ENCODE measurements around the gene QSOX2.
A peak's percentile ranks its signal among the peaks of the same experiment; 100 is the strongest.

QSOX2 gene

GRCh38 chr9:136283291-136284235 lies 38.0 kb upstream of the QSOX2 start:
- peak; percentile 97 for DNase-seq (ENCODE audit: low spot score)

DNA sequence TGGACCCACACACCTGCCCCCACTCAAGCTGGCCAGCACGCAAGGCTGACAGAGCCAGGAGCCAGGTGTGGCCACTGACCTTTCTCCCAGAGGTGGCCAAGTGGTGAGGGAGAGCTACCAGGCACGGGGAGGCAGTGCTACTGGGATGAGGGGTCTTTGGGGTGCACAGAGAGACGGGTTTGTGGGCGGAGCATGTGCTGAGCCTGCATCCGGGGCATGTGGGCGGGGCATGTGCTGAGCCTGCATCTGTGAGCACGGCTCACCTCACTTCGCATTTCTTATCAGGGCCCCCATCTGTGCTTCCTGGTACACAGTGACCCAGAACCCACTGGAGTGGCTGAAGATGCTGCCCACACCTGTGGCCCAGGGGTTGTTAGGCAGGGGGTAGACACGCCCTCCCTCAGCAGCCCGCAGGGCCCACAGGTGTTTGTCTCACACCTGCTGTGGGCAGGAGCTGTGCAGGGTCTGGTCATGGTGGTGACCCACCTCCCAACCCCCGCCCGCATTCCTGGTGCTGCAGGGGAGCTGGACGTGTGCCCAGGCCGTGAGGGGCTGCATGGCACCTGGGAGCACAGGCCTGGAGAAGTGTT lies 36.8 kb upstream of the QSOX2 start:
- no peak for DNase-seq (ENCODE audit: low spot score)

DNA sequence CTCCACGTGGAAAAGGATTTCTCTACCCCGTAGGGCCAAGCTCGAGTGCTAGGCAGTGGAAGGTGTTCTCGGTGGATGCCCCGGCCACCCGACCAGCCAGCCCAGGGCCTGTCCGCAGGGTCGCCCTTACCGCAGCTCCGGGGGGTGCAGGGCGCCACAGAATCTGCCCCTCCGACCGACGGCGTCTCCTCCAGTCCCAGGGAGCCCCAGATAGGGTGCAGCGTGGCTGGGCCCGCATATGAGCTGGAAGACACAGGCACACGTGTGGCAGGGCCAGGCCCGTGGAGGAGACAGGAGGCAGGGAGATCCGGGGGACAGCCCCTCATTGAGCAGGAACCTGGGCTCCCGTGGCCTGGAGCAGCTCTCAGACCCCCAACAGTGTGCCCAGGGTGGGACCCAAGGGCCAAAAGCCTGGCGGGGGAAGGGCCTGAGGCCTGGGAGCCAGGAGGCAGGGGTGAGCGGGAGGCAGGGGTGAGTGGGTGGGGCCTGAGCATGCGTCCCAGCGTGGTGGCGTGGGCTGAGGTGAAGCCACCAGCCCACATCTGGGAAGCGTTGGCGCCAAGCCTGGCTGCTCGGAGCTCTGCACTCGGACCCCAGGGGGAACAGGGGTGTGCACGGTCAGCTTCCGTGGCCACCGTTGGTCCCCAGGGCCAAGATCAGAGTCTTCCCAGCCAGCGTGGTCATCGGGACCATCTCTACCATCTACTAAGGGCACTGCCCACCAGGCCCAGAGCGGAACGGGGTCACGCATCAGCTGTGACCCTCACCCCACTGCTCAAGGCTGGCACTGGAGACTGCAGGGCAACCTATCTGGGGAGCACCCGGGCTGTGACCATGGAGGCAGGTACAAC lies 36.0 kb upstream of the QSOX2 start:
- no peak for DNase-seq (ENCODE audit: low spot score)

DNA sequence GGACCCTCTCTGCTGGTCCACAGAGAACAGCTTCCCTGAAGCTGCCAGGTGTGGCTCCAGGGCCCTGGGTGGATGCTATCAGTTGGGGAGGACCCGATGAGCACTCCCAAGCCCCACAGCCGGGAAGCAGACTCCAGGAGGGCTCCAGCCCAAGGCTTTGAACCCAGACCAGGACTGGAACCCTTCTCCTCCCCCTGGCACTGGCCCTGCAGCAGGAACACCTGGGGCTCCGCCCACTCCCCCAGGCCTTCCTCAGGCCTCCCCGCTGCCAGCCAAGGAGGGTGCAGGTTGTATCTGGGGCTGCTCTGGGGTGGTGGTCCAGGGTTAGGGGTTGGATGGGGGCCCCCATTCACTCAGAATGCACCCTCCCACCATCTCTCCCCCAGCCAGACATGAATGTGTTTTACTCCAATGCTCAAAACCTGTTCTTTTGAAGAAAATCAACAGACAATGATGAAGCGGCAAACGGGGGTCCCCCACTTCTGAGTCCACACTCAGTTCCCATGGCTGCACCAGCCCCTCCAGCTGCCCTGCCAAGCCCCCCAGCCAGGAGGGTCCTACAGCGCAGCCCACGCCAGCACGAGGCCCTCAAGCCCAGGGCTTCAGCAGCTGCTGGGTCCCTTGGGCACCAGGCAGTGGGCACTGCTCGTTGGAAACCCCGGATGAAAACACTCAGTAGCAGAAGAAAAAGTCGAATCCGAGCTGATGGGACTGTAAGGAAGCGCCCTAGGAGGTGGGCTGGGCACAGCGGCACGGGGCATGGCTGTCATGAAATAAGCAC lies 35.1 kb upstream of the QSOX2 start:
- DNase-seq (ENCODE audit: low spot score): no peak

GRCh38 chr9:136279471-136279870 lies 33.9 kb upstream of the QSOX2 start:
- DNase-seq (ENCODE audit: low spot score): no peak

DNA sequence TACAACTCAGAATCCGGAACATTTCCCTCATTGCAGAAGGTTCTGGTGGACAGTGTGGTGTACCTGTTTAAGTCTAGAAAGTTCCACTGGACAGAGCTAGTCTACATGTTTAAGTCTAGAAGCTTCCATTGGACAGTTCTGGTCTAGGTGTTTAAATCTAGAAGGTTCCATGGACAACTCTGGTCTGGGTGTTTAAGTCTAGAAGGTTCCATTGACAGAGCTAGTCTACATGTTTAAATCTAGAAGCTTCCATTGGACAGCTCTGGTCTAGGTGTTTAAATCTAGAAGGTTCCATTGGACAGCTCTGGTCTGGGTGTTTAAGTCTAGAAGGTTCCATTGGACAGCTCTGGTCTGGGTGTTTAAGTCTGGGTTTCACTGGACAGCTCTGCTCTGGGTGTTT lies 33.3 kb upstream of the QSOX2 start:
- DNase-seq (ENCODE audit: low spot score): no peak

DNA sequence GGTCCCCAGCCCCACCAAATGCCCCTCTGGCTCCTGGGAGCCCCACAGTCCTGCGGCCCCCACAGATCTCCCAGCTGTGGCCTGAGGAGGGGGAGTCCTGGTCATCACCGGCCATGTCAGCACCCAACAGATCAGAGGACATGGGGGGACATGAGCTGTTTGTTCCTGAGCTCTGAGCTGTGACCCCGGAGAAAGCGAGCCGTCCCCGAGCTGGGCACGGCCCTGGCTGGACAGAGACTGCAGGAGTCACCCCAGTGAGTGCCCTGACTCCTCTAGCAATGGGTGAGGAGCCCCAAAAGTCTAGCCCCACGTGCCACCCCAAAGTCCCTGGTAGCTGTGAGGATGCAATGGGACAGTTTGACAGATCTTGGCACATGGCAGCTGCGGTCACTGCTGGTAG lies 32.6 kb upstream of the QSOX2 start:
- DNase-seq (ENCODE audit: low spot score): no peak

GRCh38 chr9:136277746-136278145 lies 32.1 kb upstream of the QSOX2 start:
- no peak for DNase-seq (ENCODE audit: low spot score)

DNA sequence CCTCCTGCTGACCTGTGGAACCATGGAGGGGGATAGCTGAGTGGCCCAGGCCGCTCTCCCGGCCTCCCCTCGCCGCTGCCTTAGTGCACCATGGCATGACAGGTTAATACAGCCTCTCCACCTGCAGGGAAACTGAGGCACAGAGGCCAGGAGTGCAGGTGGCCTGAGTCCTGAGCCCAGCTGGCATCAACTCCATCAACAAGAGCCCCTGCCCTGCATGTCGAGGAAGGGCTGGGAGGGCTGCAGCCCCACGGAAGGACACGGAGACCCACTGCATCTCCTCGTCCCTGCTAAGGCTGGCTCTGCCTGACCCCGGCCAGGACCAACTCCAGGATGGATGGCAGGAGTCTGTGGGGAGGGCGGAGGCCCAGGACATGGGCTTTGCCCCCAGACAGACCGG lies 31.1 kb upstream of the QSOX2 start:
- DNase-seq (ENCODE audit: low spot score): no peak

DNA sequence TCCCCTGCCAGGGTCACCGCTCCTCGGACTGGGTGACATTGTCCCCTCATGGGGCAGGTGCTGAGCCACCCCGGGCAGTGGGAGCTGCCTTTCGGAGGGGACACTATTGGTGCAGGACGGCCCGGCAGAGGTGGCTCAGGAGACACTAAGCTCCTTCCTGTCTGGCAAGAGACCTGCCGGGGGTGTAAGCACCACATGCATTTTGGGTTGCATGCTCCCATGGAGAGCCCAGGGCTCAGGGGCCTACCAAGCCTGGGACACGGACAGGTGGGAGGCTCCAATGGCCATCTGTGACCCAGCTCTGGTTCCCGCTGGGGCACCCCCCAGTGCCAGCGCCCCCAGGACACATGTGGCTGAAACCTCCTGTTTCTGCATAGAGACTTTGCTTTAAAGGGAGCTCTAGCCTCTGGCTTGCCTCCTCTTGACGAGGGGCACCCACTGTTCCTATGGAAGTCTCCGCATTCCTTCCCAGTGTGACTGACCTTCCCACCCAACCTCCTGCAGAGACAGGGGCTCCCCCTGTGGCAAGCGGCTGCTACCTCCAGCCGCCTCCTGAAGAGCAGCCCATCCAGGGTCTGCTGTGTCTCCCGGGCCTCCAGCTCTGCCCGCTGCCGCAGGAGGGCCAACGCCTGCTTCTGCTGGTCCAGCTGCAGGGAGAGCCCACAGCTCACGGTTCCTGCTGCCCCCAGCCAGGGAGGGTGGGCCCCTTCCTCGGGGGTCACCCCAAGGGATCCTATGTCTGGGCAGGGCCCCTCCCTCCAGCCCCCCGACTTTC lies 30.2 kb upstream of the QSOX2 start:
- DNase-seq (ENCODE audit: low spot score): peak; percentile 57

DNA sequence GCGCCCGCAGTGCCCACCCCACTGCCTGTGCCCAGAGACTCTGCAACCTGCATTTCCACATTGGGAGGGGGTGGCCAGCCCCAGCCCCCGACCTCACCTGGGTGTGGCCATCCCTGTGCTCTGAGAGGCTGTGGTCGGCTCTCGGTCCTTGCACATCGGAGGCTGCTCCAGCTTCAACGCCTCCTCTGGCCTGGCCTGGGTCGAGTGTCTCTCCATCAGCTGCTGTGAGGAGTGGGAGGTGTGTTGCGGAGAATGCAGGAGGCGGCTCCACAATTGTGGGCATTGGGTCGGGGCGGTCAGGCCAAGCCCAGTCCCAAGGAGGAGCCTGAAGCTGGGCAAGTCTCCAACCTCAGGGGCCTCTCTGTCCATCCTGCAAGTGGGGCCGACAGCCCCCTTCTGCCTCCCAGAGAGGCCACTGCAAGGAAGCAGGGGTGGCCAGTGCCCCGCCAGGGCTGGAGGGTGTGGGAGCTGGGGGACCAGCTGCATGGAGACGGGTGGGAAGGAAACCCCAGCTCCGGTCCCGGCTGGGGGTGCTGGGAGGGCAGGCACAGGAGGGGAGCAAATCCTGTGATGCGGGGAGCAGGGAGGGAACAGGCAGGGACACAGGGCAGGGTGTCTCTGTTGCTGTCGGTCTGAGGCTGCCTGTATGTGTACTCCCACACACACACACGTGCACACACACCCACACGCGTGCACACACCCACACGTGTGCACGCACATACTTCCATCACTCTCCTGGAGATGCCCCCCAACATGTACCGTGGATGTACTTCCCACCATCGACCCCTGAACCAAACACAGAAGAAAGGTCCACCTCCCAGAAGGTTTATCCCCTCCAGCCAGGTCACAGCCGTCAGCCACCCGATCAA lies 29.4 kb upstream of the QSOX2 start:
- DNase-seq (ENCODE audit: low spot score): no peak

DNA sequence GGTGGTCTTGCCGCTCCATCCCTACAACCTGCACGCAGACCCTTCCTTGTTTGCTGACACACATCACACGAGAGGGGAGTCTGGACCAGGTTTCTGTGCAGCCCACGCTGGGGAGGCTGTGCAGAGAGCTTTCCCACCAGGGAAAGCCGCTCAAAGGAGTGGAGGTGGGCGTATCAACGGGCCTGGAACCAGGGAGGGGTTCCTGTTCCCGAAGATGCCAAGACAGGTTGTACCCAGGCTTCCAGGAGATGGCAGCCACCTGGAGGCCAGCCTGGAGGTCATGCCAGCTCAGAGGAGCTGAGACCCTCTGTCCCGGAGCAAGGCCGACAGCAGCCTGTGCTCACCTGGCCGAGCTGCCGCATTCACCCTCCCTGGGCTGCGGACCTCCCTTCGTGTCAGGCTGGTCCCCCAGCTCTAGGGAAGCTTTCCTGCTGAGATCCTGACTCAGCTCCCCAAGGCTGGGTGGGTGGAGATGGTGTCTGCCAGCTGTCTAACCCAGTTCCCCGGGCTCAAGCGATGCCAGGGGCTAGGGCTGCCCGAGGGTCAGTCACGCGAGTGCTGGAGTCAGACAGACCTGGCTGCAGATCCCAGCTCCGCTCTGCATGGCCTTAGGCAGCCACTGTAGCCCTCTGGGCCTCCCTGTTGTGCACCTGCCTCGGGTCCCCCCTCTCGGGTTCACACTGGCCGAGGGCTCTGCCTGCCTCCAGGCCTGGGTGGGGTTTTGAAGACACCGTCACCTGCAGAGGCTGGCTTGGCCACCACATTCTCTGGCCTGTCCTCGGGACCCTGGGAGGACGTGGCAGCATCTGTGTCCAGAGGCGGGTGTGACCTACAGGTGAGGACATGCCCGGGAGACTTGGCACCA lies 28.5 kb upstream of the QSOX2 start:
- no peak for DNase-seq (ENCODE audit: low spot score)

GRCh38 chr9:136273244-136273865 lies 27.7 kb upstream of the QSOX2 start:
- DNase-seq (ENCODE audit: low spot score): no peak

DNA sequence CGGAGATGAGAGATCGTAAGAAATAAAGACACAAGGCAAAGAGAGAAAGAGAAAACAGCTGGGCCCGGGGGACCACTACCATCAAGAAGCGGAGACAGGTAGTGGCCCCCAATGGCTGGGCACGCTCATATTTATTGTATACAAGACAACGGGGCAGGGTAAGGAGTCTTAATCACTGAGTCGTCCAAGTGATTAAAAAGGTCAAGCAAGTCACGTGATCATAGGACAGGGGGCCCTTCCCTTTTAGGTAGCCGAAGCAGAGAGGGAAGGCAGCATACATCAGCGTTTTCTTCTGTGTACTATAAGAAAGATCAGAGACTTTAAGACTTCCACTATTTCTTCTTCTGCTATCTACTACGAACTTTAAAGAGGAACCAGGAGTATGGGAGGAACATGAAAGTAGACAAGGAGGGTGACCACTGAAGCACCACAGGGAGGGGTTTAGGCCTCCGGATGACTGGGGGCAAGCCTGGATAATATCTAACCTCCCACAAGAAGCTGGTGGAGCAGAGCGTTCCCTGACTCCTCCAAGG lies 24.6 kb upstream of the QSOX2 start:
- no peak for DNase-seq (ENCODE audit: low spot score)

DNA sequence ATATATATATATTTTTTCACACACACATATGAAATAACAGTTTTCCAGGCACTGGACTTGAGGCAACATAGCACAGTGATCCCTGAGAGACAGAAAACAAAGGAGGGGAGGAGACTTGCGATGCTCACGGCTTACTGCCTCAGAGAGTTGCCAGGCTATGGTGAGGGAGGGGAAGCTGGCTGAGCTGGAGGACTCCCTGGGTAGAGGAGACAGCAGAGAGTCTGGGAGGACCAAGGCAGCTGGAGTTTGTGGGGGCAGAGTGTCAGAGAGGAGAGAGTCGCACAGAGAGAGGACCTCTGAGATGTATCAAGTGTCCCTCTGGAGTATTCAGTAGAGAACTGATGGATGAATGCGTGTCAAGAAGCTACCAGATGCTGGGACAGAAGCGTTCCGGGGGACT lies 23.1 kb upstream of the QSOX2 start:
- no peak for DNase-seq (ENCODE audit: low spot score)

DNA sequence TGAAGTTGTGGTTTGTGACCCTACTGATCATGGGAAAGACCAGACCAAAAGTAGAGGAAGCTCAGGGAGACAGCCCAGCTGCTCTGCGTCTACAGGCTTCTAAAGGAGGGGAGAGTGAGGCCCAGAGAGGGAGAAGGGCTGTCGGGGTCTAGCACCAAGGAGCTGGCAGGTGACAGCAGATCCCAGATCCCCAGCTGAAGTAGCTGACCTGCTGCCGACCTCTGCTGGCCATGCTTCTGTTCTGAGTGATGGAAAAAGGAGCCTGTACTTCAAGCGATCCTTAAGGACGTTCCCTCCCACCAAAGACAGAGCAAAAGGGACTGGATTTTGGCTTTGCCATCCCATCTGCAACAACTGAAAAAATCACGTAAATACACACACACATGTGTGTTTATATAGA lies 22.7 kb upstream of the QSOX2 start:
- peak; percentile 64 for DNase-seq (ENCODE audit: low spot score)

DNA sequence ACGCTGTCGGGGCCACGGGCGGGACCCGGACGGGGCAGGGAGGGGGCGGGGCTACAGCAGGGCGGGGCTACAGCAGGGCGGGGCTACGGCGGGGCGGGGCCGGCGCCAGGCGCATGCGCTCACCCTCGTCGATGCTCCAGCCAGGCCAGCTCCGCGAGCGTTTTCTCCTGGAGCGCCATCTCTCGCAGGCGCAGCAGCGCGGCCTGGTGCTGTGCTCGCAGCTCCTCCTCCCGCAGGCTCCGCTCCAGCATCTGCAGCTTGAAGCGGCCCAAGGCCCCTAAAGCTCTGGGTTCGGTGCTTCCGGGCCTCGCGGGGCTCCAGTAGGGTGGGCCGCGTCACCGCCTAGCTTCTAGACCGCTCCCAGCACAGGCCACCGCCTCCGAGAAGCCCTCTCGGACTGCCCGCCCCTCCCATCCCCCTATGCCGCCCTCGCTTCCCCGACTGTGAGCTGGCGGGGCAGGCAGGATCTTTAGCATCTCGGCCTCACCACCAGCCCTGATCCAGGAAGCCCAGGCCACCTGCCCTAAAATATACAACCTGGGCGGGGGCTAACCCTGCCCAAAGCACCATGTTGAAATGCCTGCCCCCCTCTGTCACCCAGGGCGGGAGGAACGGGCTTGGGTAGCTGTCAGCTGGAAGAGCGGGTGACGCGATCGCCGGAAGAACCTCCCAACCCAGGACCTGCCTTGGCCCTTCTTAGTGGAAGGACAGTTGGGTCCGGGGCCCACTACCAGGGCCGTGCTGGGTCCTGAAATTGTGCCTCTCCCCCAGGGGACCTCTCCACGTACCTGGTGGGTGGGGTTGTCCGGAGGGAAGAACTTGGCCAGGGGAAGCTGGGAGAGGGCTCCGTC lies 21.9 kb upstream of the QSOX2 start:
- DNase-seq (ENCODE audit: low spot score): peak; percentile 100
